Activated B cell treated with CpG ODN at 0.5 μM for 24 hours (primary cell): ENCODE measurements around the gene RXRA. TPM values are rescaled to one million over a fixed set of nuclear protein-coding genes. Genes with fewer than 3 reads are reported as not detected.

ENCODE experiments used
- ATAC-seq: fragments of 200-7000 bp; cut with Tn5 transposase; one replicate; pipeline ENCODE4 v1.10.0; 2021; ENCODE audit warnings: low read depth, mild to moderate bottlenecking, moderate library complexity
- CTCF ChIA-PET: fragments of 350-600 bp; sonication (Branson Sonifier 250); formaldehyde crosslinking; loops from one replicate; lab custom pipeline; 2021; ENCODE audit warnings: antibody characterized with exemption; lab: Charles Lee
- POLR2A ChIA-PET: fragments of 350-600 bp; sonication (Branson Sonifier 250); formaldehyde crosslinking; loops from one replicate; lab custom pipeline; 2021; ENCODE audit warnings: antibody characterized with exemption; lab: Charles Lee
- DNase-seq: peaks from one replicate; pipeline ENCODE4 v3.0.0; 2022
- H3K27ac Mint-ChIP-seq: one replicate; pipeline ENCODE4 v1.8.0; 2020; ENCODE audit warnings: mixed read lengths
- H3K27me3 Mint-ChIP-seq: one replicate; pipeline ENCODE4 v1.8.0; 2021; ENCODE audit warnings: mixed read lengths
- H3K36me3 Mint-ChIP-seq: one replicate; pipeline ENCODE4 v1.8.0; 2021; ENCODE audit warnings: low read depth, mixed read lengths
- H3K4me1 Mint-ChIP-seq: one replicate; pipeline ENCODE4 v1.8.0; 2021; ENCODE audit warnings: mixed read lengths
- H3K4me3 Mint-ChIP-seq: one replicate; pipeline ENCODE4 v1.8.0; 2020; ENCODE audit warnings: mild to moderate bottlenecking, mixed read lengths
- H3K9me3 Mint-ChIP-seq: one replicate; pipeline ENCODE4 v1.8.0; 2020; ENCODE audit warnings: mixed read lengths
- intact Hi-C: fragments of 100-400 bp; cut with micrococcal nuclease; formaldehyde crosslinking; loops from one replicate; pipeline ENCODE4 v1.15.1; 2024
- total RNA-seq: library from RNA; stranded (reverse); gene quantifications from 2 replicates; pipeline ENCODE4 v1.2.3, GENCODE V29; 2022
- TF ChIP-seq, protein P1 (sequence below): fragments of 200-600 bp; IDR thresholded peaks from one replicate; pipeline ENCODE4 v1.8.0; 2022; ENCODE audit warnings: antibody characterized with exemption, mild to moderate bottlenecking

The RXRA gene
- total RNA-seq, 1 donor from 2014 or later: 5.0 TPM

- no peak overlapping the region for H3K4me3 Mint-ChIP-seq
- TF ChIP-seq, protein P1, sequence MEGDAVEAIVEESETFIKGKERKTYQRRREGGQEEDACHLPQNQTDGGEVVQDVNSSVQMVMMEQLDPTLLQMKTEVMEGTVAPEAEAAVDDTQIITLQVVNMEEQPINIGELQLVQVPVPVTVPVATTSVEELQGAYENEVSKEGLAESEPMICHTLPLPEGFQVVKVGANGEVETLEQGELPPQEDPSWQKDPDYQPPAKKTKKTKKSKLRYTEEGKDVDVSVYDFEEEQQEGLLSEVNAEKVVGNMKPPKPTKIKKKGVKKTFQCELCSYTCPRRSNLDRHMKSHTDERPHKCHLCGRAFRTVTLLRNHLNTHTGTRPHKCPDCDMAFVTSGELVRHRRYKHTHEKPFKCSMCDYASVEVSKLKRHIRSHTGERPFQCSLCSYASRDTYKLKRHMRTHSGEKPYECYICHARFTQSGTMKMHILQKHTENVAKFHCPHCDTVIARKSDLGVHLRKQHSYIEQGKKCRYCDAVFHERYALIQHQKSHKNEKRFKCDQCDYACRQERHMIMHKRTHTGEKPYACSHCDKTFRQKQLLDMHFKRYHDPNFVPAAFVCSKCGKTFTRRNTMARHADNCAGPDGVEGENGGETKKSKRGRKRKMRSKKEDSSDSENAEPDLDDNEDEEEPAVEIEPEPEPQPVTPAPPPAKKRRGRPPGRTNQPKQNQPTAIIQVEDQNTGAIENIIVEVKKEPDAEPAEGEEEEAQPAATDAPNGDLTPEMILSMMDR: no peak
- no peaks in the 10 kb centered on the region for H3K27me3 Mint-ChIP-seq
- POLR2A ChIA-PET: no interaction called here
- H3K36me3 Mint-ChIP-seq: no peaks in the 10 kb centered on the region
- DNase-seq (no peak), ATAC-seq (no peak)
- H3K27ac Mint-ChIP-seq: no peak overlapping the region
- no peaks in the 10 kb centered on the region for H3K9me3 Mint-ChIP-seq
- no peaks in the 10 kb centered on the region for H3K4me1 Mint-ChIP-seq
- CTCF ChIA-PET: no interaction called here
- intact Hi-C loops: no loop called here
Observed at GRCh38 chr9:134423749-134424148, 97.5 kb downstream of the RXRA start.

GRCh38 chr9:134424818-134425217 is 98.6 kb downstream of the RXRA start:
- no peak for DNase-seq
- no peak for ATAC-seq
- H3K27ac Mint-ChIP-seq: no peak overlapping the region
- ChIA-PET CTCF (no interaction called here), POLR2A (no interaction called here)
- H3K4me3 Mint-ChIP-seq: no peak overlapping the region
- H3K27me3 Mint-ChIP-seq: no peaks in the 10 kb centered on the region
- no peaks in the 10 kb centered on the region for H3K9me3 Mint-ChIP-seq
- H3K4me1 Mint-ChIP-seq: no peaks in the 10 kb centered on the region
- intact Hi-C loops: no loop called here
- no peaks in the 10 kb centered on the region for H3K36me3 Mint-ChIP-seq
- TF ChIP-seq, protein P1: no peak

- ChIA-PET CTCF (no interaction called here), POLR2A (no interaction called here)
- Mint-ChIP-seq H3K36me3 (no peaks in the 10 kb centered on the region), H3K27ac (no peak overlapping the region), H3K9me3 (no peaks in the 10 kb centered on the region), H3K4me3 (no peak overlapping the region), H3K4me1 (no peaks in the 10 kb centered on the region), H3K27me3 (no peaks in the 10 kb centered on the region)
- no peak for ATAC-seq
- TF ChIP-seq, protein P1: no peak
- intact Hi-C loops: no loop called here
- DNase-seq: no peak
Observed at GRCh38 chr9:134425401-134425800, 99.1 kb downstream of the RXRA start.

GRCh38 chr9:134425812-134426211 is 99.6 kb downstream of the RXRA start:
- no peak overlapping the region for H3K4me3 Mint-ChIP-seq
- H3K27ac Mint-ChIP-seq: no peak overlapping the region
- H3K4me1 Mint-ChIP-seq: no peaks in the 10 kb centered on the region
- H3K27me3 Mint-ChIP-seq: no peaks in the 10 kb centered on the region
- DNase-seq: no peak
- ChIA-PET POLR2A (no interaction called here), CTCF (no interaction called here)
- TF ChIP-seq, protein P1: no peak
- no peaks in the 10 kb centered on the region for H3K36me3 Mint-ChIP-seq
- no peaks in the 10 kb centered on the region for H3K9me3 Mint-ChIP-seq
- ATAC-seq: no peak
- intact Hi-C loops: no loop called here

GRCh38 chr9:134426436-134426835 is 100.2 kb downstream of the RXRA start:
- H3K9me3 Mint-ChIP-seq: no peaks in the 10 kb centered on the region
- H3K4me3 Mint-ChIP-seq: no peak overlapping the region
- intact Hi-C loops: no loop called here
- TF ChIP-seq, protein P1: no peak
- DNase-seq: no peak
- no peaks in the 10 kb centered on the region for H3K36me3 Mint-ChIP-seq
- no peaks in the 10 kb centered on the region for H3K27me3 Mint-ChIP-seq
- ChIA-PET POLR2A (no interaction called here), CTCF (no interaction called here)
- no peaks in the 10 kb centered on the region for H3K4me1 Mint-ChIP-seq
- no peak for ATAC-seq
- H3K27ac Mint-ChIP-seq: no peak overlapping the region
